Motor neuron (in vitro differentiated cells): ENCODE measurements around the gene ZNF831. TPM values are rescaled to one million over a fixed set of nuclear protein-coding genes. Genes with fewer than 3 reads are reported as not detected.
A peak's percentile ranks its signal among the peaks of the same experiment; 100 is the strongest.

Source experiments
- ATAC-seq, 8 experiments: fragments of 200-7000 bp; cut with Tn5 transposase; replicated peaks in 6 of 8; 2 replicates each; pipeline ENCODE4 v1.8.0; 2021; ENCODE audit warnings: mild to moderate bottlenecking in 8 of 8, moderate library complexity in 8 of 8
- H3K27ac ChIP-seq, 2 donors: fragments of 250-450 bp; sonication (Bioruptor Pico); 2 replicates each; pipeline ENCODE4 v1.9.0; 2021; ENCODE audit warnings: antibody characterized with exemption in 2 of 2, mild to moderate bottlenecking in 2 of 2, moderate library complexity in 1 of 2
- H3K4me1 ChIP-seq, 2 donors: fragments of 250-450 bp; sonication (Bioruptor Pico); replicated peaks in 1 of 2; 2 replicates each; pipeline ENCODE4 v1.6.1; 2021; ENCODE audit warnings: antibody characterized with exemption in 2 of 2, mild to moderate bottlenecking in 2 of 2, moderate library complexity in 1 of 2
- H3K4me3 ChIP-seq, 5 donors: fragments of 250-450 bp; sonication (Bioruptor Pico); 2 replicates each; pipeline ENCODE4 v1.9.0; 2021; ENCODE audit warnings: antibody characterized with exemption in 5 of 5, mild to moderate bottlenecking in 5 of 5, moderate library complexity in 4 of 5
- WGBS, 10 experiments: fragments of 450-650 bp; shearing (Covaris generic); methylation state at CpG; one replicate each; pipeline ENCODE4 v1.0.0; 2022; 5-methylcytosine and 5-hydroxymethylcytosine counted together
- in situ Hi-C, 9 experiments: fragments of 400-800 bp; cut with MboI; loops; one replicate each; pipeline ENCODE4 v1.15.0; 2021; ENCODE audit warnings: low sequenced_read_pairs in 9 of 9, low pct_unique_long_range_greater_than_20kb in 2 of 9; ENCODE audit not compliant: unreplicated experiment in 9 of 9
- total RNA-seq, 8 experiments: library from RNA; unstranded; fragments of 300-600 nt; gene quantifications; 2 replicates each; pipeline versions ENCODE4 v1.2.3 to v1.2.4, GENCODE V29; 2022

Gene ZNF831
- total RNA-seq, 8 experiments from 2014 or later: 0.09 to 0.66 (median 0.12) TPM

DNA sequence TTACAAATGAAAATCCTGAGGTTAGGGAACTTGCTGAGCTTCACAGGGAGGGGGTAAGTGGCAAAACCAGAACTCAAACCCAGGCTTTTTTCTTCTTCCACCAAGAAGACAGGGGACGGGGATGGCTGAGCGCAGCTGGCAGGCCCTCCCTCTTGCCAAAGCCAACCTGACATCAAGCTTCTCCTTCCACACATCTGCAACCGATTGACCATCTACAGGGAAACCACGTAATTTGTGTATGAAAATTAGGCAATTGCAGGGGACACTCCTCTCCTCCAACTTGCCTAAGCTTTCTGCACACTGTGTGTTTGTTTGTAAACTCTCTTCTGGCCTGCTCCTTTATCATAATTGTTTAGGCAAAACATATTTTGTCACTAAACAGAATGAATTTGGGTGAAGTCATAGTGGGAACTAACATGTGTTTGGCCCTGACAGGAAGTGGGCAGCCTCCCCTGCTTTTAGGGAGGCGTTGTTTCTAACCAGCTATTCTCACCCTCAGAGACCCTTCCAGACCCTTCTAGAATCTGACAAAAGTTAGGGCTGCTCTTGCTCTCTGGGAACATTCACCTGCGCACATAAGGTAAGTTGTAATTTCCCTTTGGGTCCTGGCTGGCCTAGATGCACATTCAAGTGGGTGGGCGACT lies 18.9 kb downstream of the ZNF831 start:
- ATAC-seq: no peak
- no peak overlapping the region for H3K27ac ChIP-seq

DNA sequence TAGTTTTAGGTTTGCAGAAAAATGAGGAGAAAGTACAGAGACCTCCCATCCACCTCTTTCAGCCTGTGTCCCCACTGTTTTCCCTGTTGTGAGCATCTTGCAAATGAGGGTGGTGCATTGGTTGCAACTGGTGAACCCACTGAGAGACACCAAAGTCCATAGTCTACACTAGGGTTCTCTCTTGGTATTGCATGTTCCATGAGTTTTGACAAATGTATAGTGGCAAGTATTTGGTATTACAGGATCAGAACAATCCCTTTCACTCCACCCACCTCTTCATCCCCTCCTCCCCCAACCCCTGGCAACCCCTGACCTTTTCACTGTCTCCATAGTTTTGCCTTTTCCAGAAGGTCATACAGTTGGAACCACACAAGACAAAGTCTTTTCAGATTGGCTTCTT lies 20.1 kb downstream of the ZNF831 start:
- no peak overlapping the region for H3K27ac ChIP-seq
- ATAC-seq: no peak
- in situ Hi-C loops: no loop called here
- H3K4me3 ChIP-seq: no peak overlapping the region
- no peaks in the 10 kb centered on the region for H3K4me1 ChIP-seq

More for the DNA sequence above, 18.9 kb downstream of the ZNF831 start:
- in situ Hi-C loops: no loop called here
- Histone ChIP-seq H3K4me1 (no peaks in the 10 kb centered on the region), H3K4me3 (no peak overlapping the region)
- 0 to 93% (median 80%) methylated on average over 1 to 6 of the region's 7 CpGs; no CpG with 5 or more reads in 3 of the 10 experiments for whole genome bisulfite sequencing, 10 experiments

DNA sequence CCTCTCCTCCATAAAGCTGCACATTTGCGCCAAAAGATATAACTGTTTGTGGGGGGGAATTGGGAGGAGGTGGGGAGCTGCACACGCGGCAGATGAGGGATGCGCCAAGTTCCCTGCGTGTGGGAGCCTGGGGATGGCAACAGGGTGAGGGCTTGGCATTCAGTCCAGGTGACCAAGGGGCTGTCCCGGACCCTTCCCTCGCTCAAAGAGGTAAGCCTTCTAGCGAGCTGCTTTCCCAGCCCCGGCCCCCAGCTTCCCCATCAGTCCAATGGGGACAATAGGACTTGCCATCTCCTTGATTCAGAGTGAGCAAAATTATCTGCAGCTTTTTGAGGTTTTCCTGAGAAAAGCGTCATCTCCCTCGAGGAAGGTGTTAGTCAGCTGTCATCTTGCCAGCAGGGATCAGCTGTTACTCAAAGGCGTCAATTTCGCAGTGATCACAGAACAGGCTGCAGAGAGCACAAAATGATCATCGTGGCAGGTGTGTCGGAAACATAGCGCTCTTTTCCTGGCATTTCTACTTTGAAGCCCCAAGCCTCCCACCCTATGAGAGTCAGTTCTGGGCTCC lies 21.3 kb downstream of the ZNF831 start:
- Histone ChIP-seq H3K27ac (no peak overlapping the region), H3K4me3 (no peak overlapping the region), H3K4me1 (no peaks in the 10 kb centered on the region)
- ATAC-seq: no peak
- in situ Hi-C loops: no loop called here
- WGBS, 10 experiments: 40 to 85% (median 77%) methylated on average over 2 to 6 of the region's 16 CpGs; no CpG with 5 or more reads in 3 of the 10 experiments

- Histone ChIP-seq H3K4me1 (no peaks in the 10 kb centered on the region), H3K27ac (no peak overlapping the region), H3K4me3 (no peak overlapping the region)
- peak in 1 of 8 experiments; percentile 53 for ATAC-seq
- 0 to 71% (median 29%) methylated on average over 1 to 2 of the region's 6 CpGs; no CpG with 5 or more reads in 3 of the 10 experiments for WGBS, 10 experiments
- in situ Hi-C loops: no loop called here
Observed at GRCh38 chr20:59185809-59186208, 22.2 kb downstream of the ZNF831 start.

DNA sequence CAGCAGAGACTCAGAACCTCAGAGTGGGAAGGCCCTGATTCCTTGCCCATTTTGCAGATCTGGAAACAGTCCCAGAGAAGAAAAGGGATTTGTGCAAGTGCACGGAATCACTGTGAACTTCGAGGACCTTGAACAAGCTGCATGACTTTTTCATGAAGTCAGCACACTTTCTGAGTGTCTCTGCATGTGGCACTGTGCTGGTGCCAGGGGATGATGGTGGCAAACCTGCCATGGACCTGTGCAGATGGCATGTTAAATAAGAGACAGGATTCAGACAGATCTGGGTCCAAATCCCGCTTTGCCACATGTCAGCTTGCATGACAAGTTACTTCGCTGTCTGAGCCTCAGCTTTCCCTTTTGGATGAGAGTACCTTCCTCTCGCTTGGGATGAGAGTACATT lies 26.8 kb downstream of the ZNF831 start:
- 19 to 92% (median 65%) methylated on average over 2 to 5 of the region's 5 CpGs; no CpG with 5 or more reads in 2 of the 10 experiments for WGBS, 10 experiments
- H3K27ac ChIP-seq: no peak overlapping the region
- ATAC-seq: no peak
- H3K4me3 ChIP-seq: no peak overlapping the region
- no peaks in the 10 kb centered on the region for H3K4me1 ChIP-seq
- in situ Hi-C loops: no loop called here

DNA sequence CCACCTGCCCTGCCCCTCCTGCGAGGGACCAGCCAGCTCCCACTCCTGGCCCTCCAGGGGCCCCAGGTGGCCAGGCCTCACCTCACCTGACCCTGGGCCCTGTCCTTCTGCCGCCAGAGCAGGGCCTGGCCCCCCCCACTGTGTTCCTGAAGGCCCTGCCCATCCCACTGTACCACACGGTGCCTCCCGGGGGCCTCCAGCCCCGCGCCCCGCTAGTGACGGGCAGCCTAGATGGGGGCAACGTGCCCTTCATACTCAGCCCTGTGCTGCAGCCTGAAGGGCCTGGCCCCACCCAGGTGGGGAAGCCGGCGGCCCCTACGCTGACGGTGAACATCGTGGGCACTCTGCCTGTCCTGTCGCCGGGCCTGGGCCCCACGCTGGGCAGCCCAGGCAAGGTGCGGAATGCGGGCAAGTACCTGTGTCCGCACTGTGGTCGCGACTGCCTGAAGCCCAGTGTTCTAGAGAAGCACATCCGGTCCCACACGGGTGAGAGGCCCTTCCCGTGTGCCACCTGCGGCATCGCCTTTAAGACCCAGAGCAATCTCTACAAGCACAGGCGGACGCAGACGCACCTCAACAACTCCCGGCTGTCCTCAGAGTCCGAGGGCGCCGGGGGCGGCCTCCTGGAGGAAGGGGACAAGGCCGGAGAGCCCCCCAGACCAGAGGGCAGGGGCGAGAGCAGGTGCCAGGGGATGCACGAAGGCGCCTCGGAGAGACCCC lies 27.6 kb downstream of the ZNF831 start:
- in situ Hi-C loops: no loop called here
- Histone ChIP-seq H3K27ac (no peak overlapping the region), H3K4me3 (no peak overlapping the region), H3K4me1 (peaks cover 0 to 5% of the 10 kb centered on the region in 2 donors)
- ATAC-seq: no peak
- WGBS, 10 experiments: 80 to 100% (median 96%) methylated on average over 1 to 14 of the region's 40 CpGs; no CpG with 5 or more reads in 7 of the 10 experiments

GRCh38 chr20:59191756-59192532 lies 28.3 kb downstream of the ZNF831 start:
- in situ Hi-C loops: no loop called here
- ATAC-seq: no peak
- peaks cover 0 to 9% of the 10 kb centered on the region in 2 donors for H3K4me1 ChIP-seq
- H3K27ac ChIP-seq: no peak overlapping the region
- 46 to 93% (median 86%) methylated on average over 2 to 8 of the region's 66 CpGs; no CpG with 5 or more reads in 6 of the 10 experiments for WGBS, 10 experiments
- no peak overlapping the region for H3K4me3 ChIP-seq

DNA sequence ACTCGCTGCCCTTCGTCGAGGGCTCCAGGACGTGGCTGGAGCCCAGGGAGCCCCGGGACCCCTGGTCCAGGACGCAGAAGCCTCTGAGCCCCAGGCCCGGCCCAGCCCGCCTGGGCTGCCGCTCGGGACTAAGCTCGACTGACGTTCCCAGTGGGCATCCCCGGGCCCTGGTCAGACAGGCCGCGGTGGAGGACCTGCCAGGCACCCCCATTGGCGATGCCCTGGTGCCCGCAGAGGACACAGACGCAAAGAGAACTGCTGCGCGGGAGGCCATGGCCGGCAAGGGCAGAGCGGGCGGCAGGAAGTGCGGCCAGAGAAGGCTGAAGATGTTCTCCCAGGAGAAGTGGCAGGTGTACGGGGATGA lies 28.9 kb downstream of the ZNF831 start:
- H3K4me3 ChIP-seq: no peak overlapping the region
- WGBS, 10 experiments: 55 to 98% (median 94%) methylated on average over 3 to 12 of the region's 25 CpGs; no CpG with 5 or more reads in 6 of the 10 experiments
- no peak overlapping the region for H3K27ac ChIP-seq
- ATAC-seq: no peak
- peaks cover 0 to 9% of the 10 kb centered on the region in 2 donors for H3K4me1 ChIP-seq
- in situ Hi-C loops: no loop called here

- no CpG with 5 or more reads among the region's 7 CpGs for WGBS, 10 experiments
- Histone ChIP-seq H3K4me1 (peaks cover 0 to 9% of the 10 kb centered on the region in 2 donors), H3K27ac (no peak overlapping the region), H3K4me3 (no peak overlapping the region)
- in situ Hi-C loops: no loop called here
- no peak for ATAC-seq
Observed at GRCh38 chr20:59193325-59193724, 29.7 kb downstream of the ZNF831 start.

DNA sequence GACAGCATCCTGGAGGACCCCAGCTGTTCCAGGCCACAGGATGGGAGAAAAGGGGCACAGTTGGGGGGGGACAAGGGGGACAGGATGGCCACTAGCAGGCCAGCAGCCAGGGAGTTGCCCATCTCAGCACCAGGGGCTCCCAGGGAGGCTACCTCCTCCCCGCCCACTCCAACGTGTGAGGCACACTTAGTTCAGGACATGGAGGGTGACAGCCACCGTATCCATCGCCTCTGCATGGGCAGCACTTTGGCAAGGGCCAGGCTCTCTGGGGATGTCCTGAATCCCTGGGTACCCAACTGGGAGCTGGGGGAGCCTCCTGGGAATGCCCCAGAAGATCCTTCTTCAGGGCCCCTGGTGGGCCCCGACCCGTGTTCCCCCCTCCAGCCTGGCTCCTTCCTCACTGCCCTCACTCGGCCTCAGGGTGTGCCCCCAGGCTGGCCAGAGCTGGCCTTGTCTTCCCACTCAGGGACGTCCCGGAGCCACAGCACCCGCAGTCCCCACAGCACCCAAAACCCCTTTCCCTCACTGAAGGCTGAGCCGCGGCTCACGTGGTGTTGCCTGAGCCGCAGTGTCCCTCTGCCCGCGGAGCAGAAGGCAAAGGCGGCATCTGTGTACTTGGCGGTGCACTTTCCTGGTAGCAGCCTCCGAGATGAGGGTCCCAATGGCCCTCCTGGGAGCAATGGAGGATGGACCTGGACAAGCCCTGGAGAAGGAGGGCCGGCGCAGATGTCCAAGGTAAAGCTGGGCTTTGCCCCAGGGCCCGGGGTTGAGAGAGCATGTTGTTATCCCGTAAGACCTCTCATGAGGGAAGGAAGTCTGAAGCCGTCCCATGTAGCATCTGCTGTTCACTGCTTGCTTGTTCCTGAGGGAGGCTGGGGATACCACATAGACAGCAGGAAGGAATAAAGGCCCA lies 30.7 kb downstream of the ZNF831 start:
- no peak for ATAC-seq
- Histone ChIP-seq H3K27ac (no peak overlapping the region), H3K4me1 (peaks cover 0 to 9% of the 10 kb centered on the region in 2 donors), H3K4me3 (no peak overlapping the region)
- WGBS, 10 experiments: 50 to 95% (median 75%) methylated on average over 1 to 8 of the region's 24 CpGs; no CpG with 5 or more reads in 4 of the 10 experiments
- in situ Hi-C loops: no loop called here

DNA sequence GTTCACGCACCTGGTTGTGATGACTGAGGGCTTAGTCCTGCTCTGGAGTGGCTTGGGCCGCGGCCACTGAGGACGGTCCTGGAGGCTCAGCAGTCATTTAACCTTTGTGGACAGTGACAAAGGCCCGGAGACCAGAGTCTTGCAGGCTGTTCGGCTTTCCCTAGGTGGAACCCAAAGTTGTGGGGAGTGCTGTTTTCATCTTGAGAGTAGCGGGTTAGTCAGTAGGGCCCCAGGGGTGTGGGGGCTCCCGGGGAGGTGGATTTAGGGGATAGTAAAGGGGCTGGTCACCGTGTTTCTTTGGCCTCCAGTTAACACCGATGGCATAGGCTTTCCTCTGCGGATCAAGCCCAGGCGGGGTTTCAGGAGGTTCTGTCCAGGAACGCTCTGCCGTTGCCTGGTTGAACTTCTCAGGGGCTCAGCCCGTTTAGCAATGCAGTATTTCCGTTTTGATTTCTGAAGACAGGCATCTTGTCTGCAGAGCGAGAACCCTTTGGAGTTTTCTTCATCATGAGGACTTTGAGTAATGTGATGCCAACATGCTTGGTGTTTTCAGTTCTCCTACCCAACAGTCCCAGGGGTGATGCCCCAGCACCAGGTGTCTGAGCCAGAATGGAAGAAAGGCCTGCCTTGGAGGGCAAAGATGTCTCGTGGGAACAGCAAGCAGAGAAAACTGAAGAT lies 31.8 kb downstream of the ZNF831 start:
- WGBS, 10 experiments: 0 to 100% (median 87%) methylated on average over 1 to 11 of the region's 18 CpGs; no CpG with 5 or more reads in 4 of the 10 experiments
- in situ Hi-C loops: no loop called here
- Histone ChIP-seq H3K4me1 (peaks cover 0 to 9% of the 10 kb centered on the region in 2 donors), H3K27ac (no peak overlapping the region), H3K4me3 (no peak overlapping the region)
- no peak for ATAC-seq
